ENCODE measurements around the gene PRRC2A. TPM values are rescaled to one million over a fixed set of nuclear protein-coding genes. Genes with fewer than 3 reads are reported as not detected.
A peak's percentile ranks its signal among the peaks of the same experiment; 100 is the strongest.

The PRRC2A gene
- total RNA-seq, 1 donor from 2014 or later: 303 TPM

GRCh38 chr6:31681135-31681671, 60.7 kb downstream of the PRRC2A start:
- H3K9me3 Mint-ChIP-seq (ENCODE audit: unreplicated experiment): peaks cover 19% of the 10 kb centered on the region
- peaks cover 13% of the 10 kb centered on the region for H3K27me3 Mint-ChIP-seq (ENCODE audit: unreplicated experiment)
- no peak for DNase-seq
- TF ChIP-seq CTCF (IDR thresholded peaks at IDR 0.05; ENCODE audit: partially characterized antibody, unreplicated experiment): no peak
- H3K36me3 Mint-ChIP-seq (ENCODE audit: unreplicated experiment): no peaks in the 10 kb centered on the region
- peak overlapping the region; percentile 89 for H3K4me3 Mint-ChIP-seq (ENCODE audit: unreplicated experiment)
- no peak overlapping the region for H3K27ac Mint-ChIP-seq (ENCODE audit: unreplicated experiment)
- H3K4me1 Mint-ChIP-seq (ENCODE audit: low read depth, unreplicated experiment): peaks cover 12% of the 10 kb centered on the region

- H3K27me3 Mint-ChIP-seq (ENCODE audit: unreplicated experiment): peaks cover 11% of the 10 kb centered on the region
- no peak for DNase-seq
- H3K4me1 Mint-ChIP-seq (ENCODE audit: low read depth, unreplicated experiment): peaks cover 12% of the 10 kb centered on the region
- no peak for TF ChIP-seq CTCF (IDR thresholded peaks at IDR 0.05; ENCODE audit: partially characterized antibody, unreplicated experiment)
- H3K9me3 Mint-ChIP-seq (ENCODE audit: unreplicated experiment): peaks cover 17% of the 10 kb centered on the region
- no peak overlapping the region for H3K27ac Mint-ChIP-seq (ENCODE audit: unreplicated experiment)
- no peaks in the 10 kb centered on the region for H3K36me3 Mint-ChIP-seq (ENCODE audit: unreplicated experiment)
- peak overlapping the region; percentile 80 for H3K4me3 Mint-ChIP-seq (ENCODE audit: unreplicated experiment)
Measured at GRCh38 chr6:31683591-31683990, 63.1 kb downstream of the PRRC2A start.

- no peaks in the 10 kb centered on the region for H3K36me3 Mint-ChIP-seq (ENCODE audit: unreplicated experiment)
- peaks cover 7% of the 10 kb centered on the region for H3K9me3 Mint-ChIP-seq (ENCODE audit: unreplicated experiment)
- peaks cover 3% of the 10 kb centered on the region for H3K4me1 Mint-ChIP-seq (ENCODE audit: low read depth, unreplicated experiment)
- peaks cover 5% of the 10 kb centered on the region for H3K27me3 Mint-ChIP-seq (ENCODE audit: unreplicated experiment)
- no peak overlapping the region for H3K4me3 Mint-ChIP-seq (ENCODE audit: unreplicated experiment)
- TF ChIP-seq CTCF (IDR thresholded peaks at IDR 0.05; ENCODE audit: partially characterized antibody, unreplicated experiment): no peak
- no peak for DNase-seq
- no peak overlapping the region for H3K27ac Mint-ChIP-seq (ENCODE audit: unreplicated experiment)
Measured at GRCh38 chr6:31686483-31686882, 66.0 kb downstream of the PRRC2A start.

GRCh38 chr6:31687321-31687720, 66.8 kb downstream of the PRRC2A start:
- Mint-ChIP-seq H3K27ac (ENCODE audit: unreplicated experiment) (no peak overlapping the region), H3K36me3 (ENCODE audit: unreplicated experiment) (no peaks in the 10 kb centered on the region)

More at GRCh38 chr6:31687321-31687720, 66.8 kb downstream of the PRRC2A start:
- no peak for DNase-seq
- Mint-ChIP-seq H3K4me3 (ENCODE audit: unreplicated experiment) (no peak overlapping the region), H3K9me3 (ENCODE audit: unreplicated experiment) (peaks cover 7% of the 10 kb centered on the region), H3K4me1 (ENCODE audit: low read depth, unreplicated experiment) (peaks cover 3% of the 10 kb centered on the region), H3K27me3 (ENCODE audit: unreplicated experiment) (peaks cover 4% of the 10 kb centered on the region)
- no peak for TF ChIP-seq CTCF (IDR thresholded peaks at IDR 0.05; ENCODE audit: partially characterized antibody, unreplicated experiment)

Small RNA genes within 50 kb of the gene (microRNA-seq; reads per million reads assigned to microRNA genes)
- gene MIR6832 (ENCODE audit: unreplicated experiment): 5.1 reads per million, percentile 33 among the genes with 10 or more reads in this experiment

Other genes starting within 250 kb of the PRRC2A start
- 0.42 TPM for gene MICA, start 217.1 kb upstream of the PRRC2A start, total RNA-seq (ENCODE audit: unreplicated experiment)
- gene MICB, start 122.6 kb upstream of the PRRC2A start, total RNA-seq (ENCODE audit: unreplicated experiment): 3.6 TPM
- not detected for gene MCCD1, start 91.8 kb upstream of the PRRC2A start, total RNA-seq (ENCODE audit: unreplicated experiment)
- 526 TPM for gene DDX39B, start 78.7 kb upstream of the PRRC2A start, total RNA-seq (ENCODE audit: unreplicated experiment)
- 95.6 TPM for gene ATP6V1G2, start 74.1 kb upstream of the PRRC2A start, total RNA-seq (ENCODE audit: unreplicated experiment)
- 29.8 TPM for gene NFKBIL1, start 73.1 kb upstream of the PRRC2A start, total RNA-seq (ENCODE audit: unreplicated experiment)
- not detected for gene LTA, start 48.4 kb upstream of the PRRC2A start, total RNA-seq (ENCODE audit: unreplicated experiment)
- not detected for gene TNF, start 45.1 kb upstream of the PRRC2A start, total RNA-seq (ENCODE audit: unreplicated experiment)
- gene LTB, start 38.3 kb upstream of the PRRC2A start, total RNA-seq (ENCODE audit: unreplicated experiment): not detected
- not detected for gene LST1, start 34.4 kb upstream of the PRRC2A start, total RNA-seq (ENCODE audit: unreplicated experiment)
- gene NCR3, start 27.7 kb upstream of the PRRC2A start, total RNA-seq (ENCODE audit: unreplicated experiment): not detected
- gene AIF1, start 5.5 kb upstream of the PRRC2A start, total RNA-seq (ENCODE audit: unreplicated experiment): not detected
- 804 TPM for gene BAG6, start 31.9 kb downstream of the PRRC2A start, total RNA-seq (ENCODE audit: unreplicated experiment)
- gene APOM, start 35.2 kb downstream of the PRRC2A start, total RNA-seq (ENCODE audit: unreplicated experiment): 1.5 TPM
- 28.8 TPM for gene C6orf47, start 40.1 kb downstream of the PRRC2A start, total RNA-seq (ENCODE audit: unreplicated experiment)
- 30.1 TPM for gene GPANK1, start 44.3 kb downstream of the PRRC2A start, total RNA-seq (ENCODE audit: unreplicated experiment)
- 214 TPM for gene CSNK2B, start 45.4 kb downstream of the PRRC2A start, total RNA-seq (ENCODE audit: unreplicated experiment)
- gene LY6G5B, start 49.3 kb downstream of the PRRC2A start, total RNA-seq (ENCODE audit: unreplicated experiment): 43.1 TPM
- gene LY6G5C, start 60.4 kb downstream of the PRRC2A start, total RNA-seq (ENCODE audit: unreplicated experiment): 13.8 TPM
- 120 TPM for gene ABHD16A, start 82.6 kb downstream of the PRRC2A start, total RNA-seq (ENCODE audit: unreplicated experiment)
- not detected for gene LY6G6F, start 86.2 kb downstream of the PRRC2A start, total RNA-seq (ENCODE audit: unreplicated experiment)
- gene LY6G6D, start 94.6 kb downstream of the PRRC2A start, total RNA-seq (ENCODE audit: unreplicated experiment): not detected
- gene LY6G6C, start 101.0 kb downstream of the PRRC2A start, total RNA-seq (ENCODE audit: unreplicated experiment): 1.8 TPM
- not detected for gene MPIG6B, start 102.7 kb downstream of the PRRC2A start, total RNA-seq (ENCODE audit: unreplicated experiment)
- 266 TPM for gene DDAH2, start 108.6 kb downstream of the PRRC2A start, total RNA-seq (ENCODE audit: unreplicated experiment)
- 310 TPM for gene CLIC1, start 115.8 kb downstream of the PRRC2A start, total RNA-seq (ENCODE audit: unreplicated experiment)
- gene MSH5, start 119.3 kb downstream of the PRRC2A start, total RNA-seq (ENCODE audit: unreplicated experiment): 25.7 TPM
- gene SAPCD1, start 141.9 kb downstream of the PRRC2A start, total RNA-seq (ENCODE audit: unreplicated experiment): 3.7 TPM
- gene VWA7, start 156.6 kb downstream of the PRRC2A start, total RNA-seq (ENCODE audit: unreplicated experiment): 3.2 TPM
- 204 TPM for gene VARS1, start 175.0 kb downstream of the PRRC2A start, total RNA-seq (ENCODE audit: unreplicated experiment)
- 68.2 TPM for gene LSM2, start 186.3 kb downstream of the PRRC2A start, total RNA-seq (ENCODE audit: unreplicated experiment)
- 2.5 TPM for gene HSPA1L, start 194.6 kb downstream of the PRRC2A start, total RNA-seq (ENCODE audit: unreplicated experiment)
- 54.3 TPM for gene HSPA1A, start 194.8 kb downstream of the PRRC2A start, total RNA-seq (ENCODE audit: unreplicated experiment)
- gene HSPA1B, start 207.0 kb downstream of the PRRC2A start, total RNA-seq (ENCODE audit: unreplicated experiment): 93.9 TPM
- 40.2 TPM for gene NEU1, start 242.1 kb downstream of the PRRC2A start, total RNA-seq (ENCODE audit: unreplicated experiment)

Data from glutamatergic neuron (in vitro differentiated cells).